Suprapubic skin (tissue), 4 donors: Measurements from ENCODE around the gene RXRB.

Experiments used
- EP300 ChIP-seq: sonication (generic); formaldehyde crosslinking; IDR thresholded peaks from one replicate; pipeline ENCODE4 v1.6.1; 2017; ENCODE audit warnings: antibody characterized with exemption
- POLR2A ChIP-seq, 2 donors: fragments of 450-650 bp; IDR thresholded peaks; one replicate each; pipeline ENCODE4 v1.6.1; 2017; ENCODE audit warnings: antibody characterized with exemption in 2 of 2, mild to moderate bottlenecking in 2 of 2, moderate library complexity in 2 of 2
- POLR2AphosphoS5 ChIP-seq, 3 donors: sonication (generic); formaldehyde crosslinking; IDR thresholded peaks; one replicate each; pipeline ENCODE4 v1.6.1; 2017; ENCODE audit warnings: antibody characterized with exemption in 3 of 3
- TF ChIP-seq, protein P1 (sequence below), 2 donors: fragments of 200-600 bp in 1 of 2; fragments of 450-650 bp in 1 of 2; sonication (generic) in 1 of 2; IDR thresholded peaks; one replicate each; pipeline ENCODE4 v1.5.1; 2016 to 2019; ENCODE audit warnings: antibody characterized with exemption in 2 of 2, mild to moderate bottlenecking in 1 of 2, moderate library complexity in 1 of 2

DNA sequence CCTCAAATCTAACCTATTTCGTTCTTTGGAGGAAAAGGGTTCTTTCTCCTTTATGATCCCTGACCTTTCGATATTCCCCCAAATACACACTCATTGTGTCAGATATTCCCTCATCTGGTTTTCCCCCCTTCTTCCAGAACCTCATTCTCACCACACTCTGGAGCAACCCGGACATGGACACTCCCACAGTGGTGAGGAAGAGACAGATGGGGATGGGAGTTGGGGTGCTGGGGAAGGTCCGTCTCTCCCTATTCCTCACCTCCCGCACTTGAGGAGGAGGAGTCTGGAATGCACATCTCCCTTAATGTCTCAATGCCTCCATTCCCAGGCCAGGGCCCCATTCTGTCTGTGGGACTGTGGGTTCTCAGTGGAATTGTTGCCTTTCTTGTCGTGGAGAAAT lies 1.5 kb upstream of the RXRB start:
- TF ChIP-seq, protein P1, sequence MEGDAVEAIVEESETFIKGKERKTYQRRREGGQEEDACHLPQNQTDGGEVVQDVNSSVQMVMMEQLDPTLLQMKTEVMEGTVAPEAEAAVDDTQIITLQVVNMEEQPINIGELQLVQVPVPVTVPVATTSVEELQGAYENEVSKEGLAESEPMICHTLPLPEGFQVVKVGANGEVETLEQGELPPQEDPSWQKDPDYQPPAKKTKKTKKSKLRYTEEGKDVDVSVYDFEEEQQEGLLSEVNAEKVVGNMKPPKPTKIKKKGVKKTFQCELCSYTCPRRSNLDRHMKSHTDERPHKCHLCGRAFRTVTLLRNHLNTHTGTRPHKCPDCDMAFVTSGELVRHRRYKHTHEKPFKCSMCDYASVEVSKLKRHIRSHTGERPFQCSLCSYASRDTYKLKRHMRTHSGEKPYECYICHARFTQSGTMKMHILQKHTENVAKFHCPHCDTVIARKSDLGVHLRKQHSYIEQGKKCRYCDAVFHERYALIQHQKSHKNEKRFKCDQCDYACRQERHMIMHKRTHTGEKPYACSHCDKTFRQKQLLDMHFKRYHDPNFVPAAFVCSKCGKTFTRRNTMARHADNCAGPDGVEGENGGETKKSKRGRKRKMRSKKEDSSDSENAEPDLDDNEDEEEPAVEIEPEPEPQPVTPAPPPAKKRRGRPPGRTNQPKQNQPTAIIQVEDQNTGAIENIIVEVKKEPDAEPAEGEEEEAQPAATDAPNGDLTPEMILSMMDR (IDR thresholded peaks at IDR 0.05) = no peak
- TF ChIP-seq POLR2A (IDR thresholded peaks at IDR 0.05) = no peak
- TF ChIP-seq POLR2AphosphoS5 (IDR thresholded peaks at IDR 0.05) = no peak
- TF ChIP-seq EP300 = no peak
